HEK293T (cell line): Measurements from ENCODE around the gene SLC28A3.

ENCODE experiments used
- ARNT ChIP-seq: fragments of 450-650 bp; IDR thresholded peaks from 2 replicates; pipeline ENCODE4 v1.6.1; 2017; ENCODE audit warnings: mild to moderate bottlenecking
- BHLHE40 ChIP-seq: fragments of 450-650 bp; IDR thresholded peaks from 2 replicates; pipeline ENCODE4 v1.6.1; 2016; ENCODE audit warnings: mild to moderate bottlenecking, moderate library complexity, borderline replicate concordance
- ELF4 ChIP-seq: fragments of 450-650 bp; IDR thresholded peaks from 2 replicates; pipeline ENCODE4 v1.6.1; 2017; ENCODE audit warnings: antibody characterized with exemption
- FOXM1 ChIP-seq: fragments of 450-650 bp; IDR thresholded peaks from 2 replicates; pipeline ENCODE4 v1.6.1; 2017; ENCODE audit warnings: mild to moderate bottlenecking, borderline replicate concordance
- LEF1 ChIP-seq: fragments of 450-650 bp; IDR thresholded peaks from 2 replicates; pipeline ENCODE4 v1.6.1; 2017; ENCODE audit warnings: mild to moderate bottlenecking, borderline replicate concordance
- NFRKB ChIP-seq: fragments of 450-650 bp; IDR thresholded peaks from 2 replicates; pipeline ENCODE4 v1.6.1; 2016; ENCODE audit warnings: mild to moderate bottlenecking, moderate library complexity
- SUZ12 ChIP-seq: fragments of 450-650 bp; IDR thresholded peaks from 2 replicates; pipeline ENCODE4 v1.6.1; 2016; ENCODE audit warnings: mild to moderate bottlenecking
- TARDBP ChIP-seq: fragments of 450-650 bp; IDR thresholded peaks from 2 replicates; pipeline ENCODE4 v1.6.1; 2016
- ZNF384 ChIP-seq: fragments of 450-650 bp; IDR thresholded peaks from 2 replicates; pipeline ENCODE4 v1.6.1; 2016

DNA sequence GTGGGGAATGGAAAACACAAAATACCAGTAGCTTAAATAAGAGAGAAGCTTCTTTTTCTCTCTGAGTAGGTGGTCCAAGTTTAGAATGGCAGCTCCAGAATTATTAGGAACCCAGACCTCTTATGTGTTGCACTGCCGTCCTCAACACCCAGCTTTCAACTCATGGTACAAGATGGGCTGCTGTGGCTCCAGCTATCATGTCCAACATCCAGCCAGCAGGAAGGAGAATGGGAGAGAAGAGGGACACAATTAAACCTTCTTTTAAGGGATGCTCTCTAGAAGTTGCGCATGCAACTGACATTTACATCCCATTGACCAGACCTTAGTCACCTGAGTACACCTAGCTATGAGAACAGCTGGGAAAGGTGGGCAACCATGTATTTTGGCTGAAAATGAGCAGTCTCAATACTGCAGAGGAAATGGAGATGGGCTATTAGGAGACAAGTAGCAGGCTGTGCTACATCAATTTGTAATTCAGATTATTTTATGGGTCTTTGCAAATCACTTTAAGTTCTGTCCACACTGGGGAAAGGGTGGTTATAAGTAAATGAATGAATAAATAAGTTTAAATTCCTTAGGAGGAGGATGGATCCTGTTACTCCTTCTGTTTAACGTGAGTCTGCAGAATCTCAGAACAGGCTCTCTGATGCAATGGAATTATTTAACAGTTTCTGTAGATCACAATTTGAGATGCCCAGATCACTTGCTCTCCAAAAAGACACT is 76.1 kb downstream of the SLC28A3 start:
- no peak for TF ChIP-seq NFRKB
- no peak for TF ChIP-seq TARDBP
- TF ChIP-seq ZNF384 = no peak
- TF ChIP-seq BHLHE40 = no peak
- TF ChIP-seq FOXM1 = no peak
- TF ChIP-seq ELF4 = no peak
- TF ChIP-seq LEF1 = no peak
- no peak for TF ChIP-seq SUZ12
- no peak for TF ChIP-seq ARNT
